GM12891 (cell line): ENCODE results near the gene CSNK1A1L.

Source experiments
- PAX5 ChIP-seq: IDR thresholded peaks from 2 replicates; pipeline ENCODE4 v1.6.1; 2011; ENCODE audit warnings: low read length, moderate library complexity, mild to moderate bottlenecking; ENCODE audit not compliant: insufficient read depth, severe bottlenecking
- POU2F2 ChIP-seq: IDR thresholded peaks from 2 replicates; pipeline ENCODE4 v1.6.1; 2011; ENCODE audit warnings: low read depth, mild to moderate bottlenecking, control low read depth, low read length, moderate library complexity

GRCh38 chr13:37101201-37101600, 4.3 kb downstream of the CSNK1A1L start:
- no peak for TF ChIP-seq PAX5
- TF ChIP-seq POU2F2, result no peak
